GM19099 (cell line): ENCODE measurements around the gene EEF1AKMT3.

Experiments
- POLR2A ChIP-seq: IDR thresholded peaks from 3 replicates; pipeline ENCODE4 v1.6.1; 2011; ENCODE audit warnings: low read depth; ENCODE audit not compliant: insufficient read length; ENCODE audit errors: extremely low read depth

The EEF1AKMT3 gene

GRCh38 chr12:57740656-57741412 lies 31.6 kb upstream of the EEF1AKMT3 start:
- no peak for TF ChIP-seq POLR2A

- no peak for TF ChIP-seq POLR2A
Measured at GRCh38 chr12:57741413-57741789, 31.0 kb upstream of the EEF1AKMT3 start.

- peak; percentile 55 for TF ChIP-seq POLR2A
Measured at GRCh38 chr12:57741844-57742738, 30.3 kb upstream of the EEF1AKMT3 start.

GRCh38 chr12:57743769-57744168 lies 28.6 kb upstream of the EEF1AKMT3 start:
- TF ChIP-seq POLR2A, result no peak

- no peak for TF ChIP-seq POLR2A
Measured at GRCh38 chr12:57744194-57744776, 28.1 kb upstream of the EEF1AKMT3 start.

GRCh38 chr12:57744777-57745484 lies 27.5 kb upstream of the EEF1AKMT3 start, which contains the start of gene TSPAN31:
TSS of gene TSPAN31 (plus strand) at chr12:57745039. CDS start at chr12:57745155, 116 bp downstream.
- peak; percentile 58 for TF ChIP-seq POLR2A

GRCh38 chr12:57745485-57745881 lies 26.9 kb upstream of the EEF1AKMT3 start:
- no peak for TF ChIP-seq POLR2A

GRCh38 chr12:57746025-57746424 lies 26.4 kb upstream of the EEF1AKMT3 start:
- TF ChIP-seq POLR2A, result no peak

- TF ChIP-seq POLR2A, result no peak
Measured at GRCh38 chr12:57749061-57749460, 23.4 kb upstream of the EEF1AKMT3 start.

GRCh38 chr12:57750561-57751431 lies 21.6 kb upstream of the EEF1AKMT3 start:
- peak; percentile 33 for TF ChIP-seq POLR2A

GRCh38 chr12:57751432-57751787 lies 21.0 kb upstream of the EEF1AKMT3 start:
- no peak for TF ChIP-seq POLR2A

- TF ChIP-seq POLR2A, result peak; percentile 71
Measured at GRCh38 chr12:57751788-57752667, 20.4 kb upstream of the EEF1AKMT3 start, which contains the start of gene CDK4. TSS of gene CDK4 (minus strand) at chr12:57752310. CDS start at chr12:57751717, 593 bp downstream.

GRCh38 chr12:57752668-57753000 lies 19.8 kb upstream of the EEF1AKMT3 start:
- TF ChIP-seq POLR2A, result no peak

GRCh38 chr12:57753756-57754337 lies 18.6 kb upstream of the EEF1AKMT3 start:
- no peak for TF ChIP-seq POLR2A
